HAP-1 (cell line): Measurements from ENCODE around the gene INMT.
A peak's percentile ranks its signal among the peaks of the same experiment; 100 is the strongest.
"Not testable (repeated sequence)": the region's sequence is repeated elsewhere in the genome, so short reads cannot be mapped to it uniquely, and the experiment has no call there.

Experiments
- DNase-seq, 2 experiments: peaks; one replicate each; pipeline ENCODE4 v3.0.0-alpha.2; 2016 to 2020; ENCODE audit warnings: low spot score in 2 of 2
- H3K27me3 ChIP-seq: fragments of 250-450 bp; sonication (Bioruptor Pico); 2 replicates; pipeline ENCODE4 v1.5.1; 2020; ENCODE audit warnings: low read depth, mild to moderate bottlenecking, moderate library complexity
- H3K36me3 ChIP-seq: fragments of 250-450 bp; sonication (Bioruptor Pico); replicated peaks from 2 replicates; pipeline ENCODE4 v1.5.1; 2020; ENCODE audit warnings: mild to moderate bottlenecking
- H3K4me1 ChIP-seq: fragments of 250-450 bp; sonication (Bioruptor Pico); 2 replicates; pipeline ENCODE4 v1.5.1; 2020; ENCODE audit warnings: mild to moderate bottlenecking
- H3K4me3 ChIP-seq: fragments of 250-450 bp; sonication (Bioruptor Pico); 2 replicates; pipeline ENCODE4 v1.5.1; 2020; ENCODE audit warnings: mild to moderate bottlenecking, moderate library complexity
- H3K9me3 ChIP-seq: fragments of 250-450 bp; sonication (Bioruptor Pico); 2 replicates; pipeline ENCODE4 v1.5.1; 2020; ENCODE audit warnings: mild to moderate bottlenecking, moderate library complexity
- in situ Hi-C: fragments of 300-500 bp; cut with MboI; formaldehyde crosslinking; loops from 3 replicates; pipeline ENCODE4 v1.14.3; 2020; ENCODE audit warnings: low sequenced_read_pairs, inconsistent platforms, mixed read lengths

The INMT gene

GRCh38 chr7:30717181-30717580 is 34.8 kb upstream of the INMT start:
- Histone ChIP-seq H3K9me3 (peaks cover 11% of the 10 kb centered on the region), H3K36me3 (no peaks in the 10 kb centered on the region), H3K4me1 (no peaks in the 10 kb centered on the region), H3K4me3 (no peak overlapping the region), H3K27me3 (no peaks in the 10 kb centered on the region)
- DNase-seq = no peak
- in situ Hi-C loops = no loop called here

DNA sequence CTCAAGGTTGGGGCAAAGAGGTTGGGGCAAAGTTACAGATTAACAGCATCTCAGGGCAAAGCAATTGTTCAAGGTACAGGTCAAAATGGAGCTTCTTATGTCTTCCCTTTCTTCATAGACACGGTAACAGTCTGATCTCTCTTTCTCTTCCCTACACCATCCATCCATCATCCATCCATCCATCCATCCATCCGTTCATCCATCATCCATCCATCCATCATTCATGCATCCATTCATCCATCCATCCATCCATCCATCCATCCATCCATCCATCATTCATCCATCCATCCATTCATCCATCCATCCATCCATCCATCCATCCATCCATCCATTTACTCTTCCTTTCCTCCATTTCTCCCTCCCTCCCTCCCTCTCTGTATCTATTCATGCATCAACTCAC is 32.5 kb upstream of the INMT start:
- in situ Hi-C loops, DNase-seq, H3K4me3 ChIP-seq, H3K36me3 ChIP-seq, H3K27me3 ChIP-seq, H3K4me1 ChIP-seq: not testable (repeated sequence)
- H3K9me3 ChIP-seq = peaks cover 11% of the 10 kb centered on the region

DNA sequence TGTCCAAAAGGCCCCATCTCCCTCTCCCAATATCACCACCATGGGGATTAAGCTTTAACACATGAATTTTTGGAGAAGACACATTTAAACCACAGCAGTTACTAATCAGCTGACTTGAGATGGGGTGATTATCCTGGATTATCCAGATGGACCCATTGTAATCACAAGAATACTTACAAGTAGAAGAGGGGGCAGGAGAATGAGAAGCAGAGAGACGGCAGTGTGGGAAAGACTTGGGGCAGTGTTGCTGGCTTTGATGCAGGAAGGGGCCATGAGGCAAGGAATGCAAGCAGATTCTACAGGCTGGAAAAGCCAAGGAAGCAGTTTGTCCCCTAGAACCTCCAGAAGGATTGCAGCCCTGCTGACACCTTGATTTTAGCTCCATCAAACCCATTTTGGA is 30.7 kb upstream of the INMT start:
- H3K27me3 ChIP-seq = no peaks in the 10 kb centered on the region
- in situ Hi-C loops = no loop called here
- H3K4me3 ChIP-seq = no peak overlapping the region
- peaks cover 11% of the 10 kb centered on the region for H3K9me3 ChIP-seq
- H3K36me3 ChIP-seq = no peaks in the 10 kb centered on the region
- H3K4me1 ChIP-seq = no peaks in the 10 kb centered on the region
- DNase-seq = no peak

DNA sequence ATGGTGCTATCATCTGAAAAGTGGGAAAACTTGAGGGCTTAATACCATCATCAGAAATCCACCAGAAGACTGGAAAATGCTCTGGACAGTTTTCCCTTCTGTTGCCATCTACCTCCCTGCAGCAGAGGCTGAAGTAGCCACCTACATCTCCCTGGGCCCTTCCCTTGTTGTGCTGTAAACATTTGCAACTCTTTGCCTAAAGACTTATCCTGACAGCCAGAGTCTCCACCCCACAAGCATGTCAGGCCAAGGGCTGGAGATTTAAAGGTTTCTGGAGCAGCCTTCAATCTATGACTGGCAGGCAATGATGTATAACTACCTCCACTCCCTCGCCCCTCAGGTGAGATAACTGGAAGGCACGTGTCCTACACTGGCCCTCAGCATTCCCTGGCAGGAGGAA is 29.7 kb upstream of the INMT start:
- Histone ChIP-seq H3K36me3 (no peaks in the 10 kb centered on the region), H3K9me3 (peaks cover 8% of the 10 kb centered on the region), H3K27me3 (no peaks in the 10 kb centered on the region), H3K4me1 (peaks cover 3% of the 10 kb centered on the region; the same call in 1 of the 2 replicates), H3K4me3 (no peak overlapping the region)
- no peak for DNase-seq
- in situ Hi-C loops = no loop called here

DNA sequence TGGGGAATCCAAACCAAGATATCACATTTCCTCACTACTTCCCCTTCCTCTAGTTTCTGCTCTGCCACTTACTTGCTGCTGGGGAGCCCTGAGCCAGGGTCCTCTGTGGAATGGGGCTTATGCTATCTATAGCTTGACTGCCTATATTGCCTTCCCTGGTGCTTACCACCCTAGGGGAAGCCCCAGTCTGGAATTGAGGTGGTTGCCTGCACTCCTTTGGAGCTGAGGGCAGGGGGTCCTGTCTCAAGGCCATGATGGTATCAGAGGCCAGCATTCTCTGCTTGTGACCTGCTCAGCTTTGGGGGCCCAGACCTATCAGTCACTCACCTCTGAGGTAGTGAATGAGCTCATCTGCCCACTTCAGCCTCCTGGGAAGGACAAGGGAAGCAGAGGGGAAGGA is 29.3 kb upstream of the INMT start:
- in situ Hi-C loops = no loop called here
- Histone ChIP-seq H3K4me3 (no peak overlapping the region), H3K4me1 (peaks cover 5% of the 10 kb centered on the region; the same call in 1 of the 2 replicates), H3K9me3 (peaks cover 7% of the 10 kb centered on the region), H3K36me3 (no peaks in the 10 kb centered on the region), H3K27me3 (no peaks in the 10 kb centered on the region)
- no peak for DNase-seq

DNA sequence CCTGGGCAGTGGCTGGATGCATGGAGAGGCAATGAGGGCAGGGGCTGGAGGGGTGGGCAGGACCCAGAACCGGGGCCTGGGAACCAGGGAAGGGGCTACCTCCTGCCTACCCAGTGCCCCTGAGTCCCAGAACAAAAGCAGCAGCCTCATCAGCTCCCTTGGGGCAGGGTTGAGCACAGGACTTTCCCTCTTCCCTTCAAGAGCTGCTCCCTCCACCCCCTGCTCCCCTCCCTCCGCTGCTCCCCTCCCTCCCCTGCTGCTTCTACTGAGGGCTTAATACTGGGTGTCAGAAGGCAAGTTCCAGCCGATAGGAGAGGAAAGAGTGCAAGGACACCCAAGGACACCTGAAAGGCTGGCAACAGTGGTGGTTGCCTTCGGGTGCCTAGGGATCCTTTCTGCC is 28.2 kb upstream of the INMT start:
- no peak for DNase-seq
- in situ Hi-C loops = no loop called here
- H3K9me3 ChIP-seq = no peaks in the 10 kb centered on the region
- peaks cover 3% of the 10 kb centered on the region; the same call in 1 of the 2 replicates for H3K27me3 ChIP-seq
- peaks cover 5% of the 10 kb centered on the region; the same call in 1 of the 2 replicates for H3K4me1 ChIP-seq
- no peak overlapping the region for H3K4me3 ChIP-seq
- H3K36me3 ChIP-seq = no peaks in the 10 kb centered on the region

DNA sequence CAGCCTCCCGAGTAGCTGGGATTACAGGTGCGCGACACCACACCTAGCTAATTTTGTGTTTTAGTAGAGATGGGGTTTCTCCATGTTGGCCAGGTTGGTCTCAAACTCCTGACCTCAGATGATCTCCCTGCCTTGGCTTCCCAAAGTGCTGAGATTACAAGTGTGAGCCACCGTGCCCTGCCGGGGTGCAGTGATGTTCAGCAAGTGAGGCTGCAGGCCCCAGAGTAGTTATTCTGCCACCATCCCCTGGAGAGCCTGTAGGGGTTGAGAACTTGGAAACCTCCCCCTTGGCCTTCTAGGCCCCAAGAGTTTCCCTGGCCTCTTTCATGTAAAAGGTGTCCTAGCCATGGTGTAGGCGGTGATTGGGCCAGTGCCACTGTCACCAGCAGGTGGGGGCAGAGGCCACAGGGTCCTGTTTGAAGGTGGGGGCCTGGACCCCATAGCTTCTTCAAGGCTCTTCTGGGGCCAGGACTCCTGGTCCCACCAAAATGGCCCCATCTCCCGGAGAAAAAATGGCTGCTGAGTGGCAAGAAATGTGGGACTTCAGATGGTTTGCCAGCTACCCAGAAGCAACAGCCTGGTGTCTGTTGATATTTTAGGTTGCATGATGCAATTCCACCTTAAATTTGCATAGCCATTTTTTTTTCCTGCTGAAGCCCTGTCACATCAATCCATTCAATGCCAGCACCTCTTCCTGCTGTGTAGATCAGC is 25.5 kb upstream of the INMT start:
- no peaks in the 10 kb centered on the region for H3K9me3 ChIP-seq
- H3K27me3 ChIP-seq = peaks cover 12% of the 10 kb centered on the region
- peaks cover 5% of the 10 kb centered on the region; the same call in 1 of the 2 replicates for H3K4me1 ChIP-seq
- no peak for DNase-seq
- H3K36me3 ChIP-seq = no peaks in the 10 kb centered on the region
- H3K4me3 ChIP-seq = no peak overlapping the region
- in situ Hi-C loops = no loop called here

DNA sequence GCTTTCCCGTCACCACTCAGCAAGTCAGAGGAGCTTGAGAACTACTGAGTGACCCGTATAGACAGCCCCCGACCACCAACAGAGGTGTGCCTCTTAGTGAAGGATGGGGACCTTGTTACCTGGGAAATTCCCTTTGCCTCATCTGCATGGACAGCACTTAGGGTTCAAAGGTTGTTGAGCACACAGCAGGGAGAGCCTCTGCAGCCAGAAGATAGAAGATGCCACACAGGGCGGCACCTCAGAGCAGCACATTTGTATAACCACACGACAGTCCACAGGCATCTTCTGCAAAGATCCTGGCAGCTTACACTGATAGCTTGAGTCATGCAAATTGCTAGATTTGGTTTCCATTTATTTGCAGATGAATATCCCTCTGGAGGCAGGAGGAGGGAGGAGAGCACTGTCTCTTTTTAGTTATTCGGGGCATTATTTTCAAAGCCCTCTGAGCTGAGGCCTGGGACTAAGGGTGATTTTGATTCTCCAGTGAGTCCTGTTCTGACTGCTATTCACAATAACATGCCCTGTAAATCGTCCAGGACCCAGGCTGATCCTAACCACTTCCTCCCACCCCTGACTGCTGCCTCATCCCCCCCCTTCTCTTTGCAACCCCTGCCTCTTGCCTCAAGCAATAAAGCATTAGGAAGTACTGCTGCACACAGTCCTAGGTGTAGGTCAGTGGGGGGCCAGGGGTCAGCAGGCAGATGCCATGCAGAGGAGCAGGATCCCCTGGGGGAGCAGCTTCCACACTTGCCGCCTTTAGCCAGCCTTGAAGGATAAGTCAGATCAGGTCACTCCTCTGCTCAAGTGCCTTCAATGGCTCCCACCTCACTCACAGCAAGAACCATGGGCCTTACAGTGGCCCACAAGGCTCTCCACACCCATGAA is 24.6 kb upstream of the INMT start:
- Histone ChIP-seq H3K4me1 (peaks cover 5% of the 10 kb centered on the region; the same call in 1 of the 2 replicates), H3K36me3 (no peaks in the 10 kb centered on the region), H3K4me3 (no peak overlapping the region), H3K27me3 (peaks cover 18% of the 10 kb centered on the region), H3K9me3 (no peaks in the 10 kb centered on the region)
- in situ Hi-C loops = no loop called here
- peak in 1 of 2 experiments; percentile 5 for DNase-seq

- Histone ChIP-seq H3K4me1 (peaks cover 5% of the 10 kb centered on the region; the same call in 1 of the 2 replicates), H3K27me3 (peaks cover 18% of the 10 kb centered on the region), H3K9me3 (no peaks in the 10 kb centered on the region), H3K4me3 (no peak overlapping the region), H3K36me3 (no peaks in the 10 kb centered on the region)
- in situ Hi-C loops = no loop called here
- DNase-seq = no peak
Measured at GRCh38 chr7:30728591-30729100, 23.3 kb upstream of the INMT start.

DNA sequence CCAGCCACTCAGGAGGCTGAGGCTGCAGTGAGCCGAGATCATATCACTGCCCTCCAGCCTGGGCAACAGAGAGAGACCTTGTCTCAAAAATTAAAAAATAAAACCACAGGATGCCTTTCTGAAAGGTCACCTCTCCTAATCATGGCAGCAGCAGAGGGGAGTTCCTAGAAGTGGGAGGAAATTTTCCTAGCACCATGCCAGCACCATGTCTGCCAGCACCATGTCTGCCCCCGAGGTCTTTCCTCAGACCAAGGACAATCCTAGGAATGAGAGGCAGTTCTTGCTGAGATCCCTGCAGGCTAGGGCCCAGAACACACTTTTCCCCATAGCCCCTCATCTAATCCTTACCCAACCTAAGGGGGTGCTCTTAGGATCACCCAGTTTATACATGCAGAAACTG is 22.3 kb upstream of the INMT start:
- Histone ChIP-seq H3K9me3 (no peaks in the 10 kb centered on the region), H3K27me3 (peaks cover 18% of the 10 kb centered on the region), H3K4me3 (no peak overlapping the region), H3K36me3 (no peaks in the 10 kb centered on the region), H3K4me1 (peaks cover 5% of the 10 kb centered on the region; the same call in 1 of the 2 replicates)
- in situ Hi-C loops = no loop called here
- DNase-seq = no peak

GRCh38 chr7:30730097-30730496 is 21.8 kb upstream of the INMT start:
- in situ Hi-C loops = no loop called here
- H3K27me3 ChIP-seq = peaks cover 18% of the 10 kb centered on the region
- H3K36me3 ChIP-seq = no peaks in the 10 kb centered on the region
- H3K9me3 ChIP-seq = no peaks in the 10 kb centered on the region
- H3K4me1 ChIP-seq = peaks cover 5% of the 10 kb centered on the region; the same call in 1 of the 2 replicates
- DNase-seq = no peak
- H3K4me3 ChIP-seq = no peak overlapping the region

- Histone ChIP-seq H3K4me1 (peaks cover 5% of the 10 kb centered on the region; the same call in 1 of the 2 replicates), H3K9me3 (no peaks in the 10 kb centered on the region), H3K36me3 (no peaks in the 10 kb centered on the region), H3K27me3 (peaks cover 18% of the 10 kb centered on the region), H3K4me3 (no peak overlapping the region)
- no peak for DNase-seq
- in situ Hi-C loops = no loop called here
Measured at GRCh38 chr7:30730996-30731395, 20.9 kb upstream of the INMT start.

GRCh38 chr7:30731581-30731980 is 20.4 kb upstream of the INMT start:
- DNase-seq = no peak
- peaks cover 5% of the 10 kb centered on the region; the same call in 1 of the 2 replicates for H3K4me1 ChIP-seq
- H3K27me3 ChIP-seq = peaks cover 18% of the 10 kb centered on the region
- no peaks in the 10 kb centered on the region for H3K36me3 ChIP-seq
- no peak overlapping the region for H3K4me3 ChIP-seq
- in situ Hi-C loops = no loop called here
- no peaks in the 10 kb centered on the region for H3K9me3 ChIP-seq

GRCh38 chr7:30732606-30733005 is 19.3 kb upstream of the INMT start:
- in situ Hi-C loops = no loop called here
- no peak overlapping the region for H3K4me3 ChIP-seq
- H3K27me3 ChIP-seq = peaks cover 18% of the 10 kb centered on the region
- no peak for DNase-seq
- no peaks in the 10 kb centered on the region for H3K36me3 ChIP-seq
- no peaks in the 10 kb centered on the region for H3K4me1 ChIP-seq
- no peaks in the 10 kb centered on the region for H3K9me3 ChIP-seq
